Glutamatergic neuron (in vitro differentiated cells): Measurements from ENCODE around the gene PDLIM7. TPM values are rescaled to one million over a fixed set of nuclear protein-coding genes. Genes with fewer than 3 reads are reported as not detected.

Experiments used
- DNase-seq: peaks from one replicate; pipeline ENCODE4 v3.0.0; 2022
- H3K27ac Mint-ChIP-seq: one replicate; pipeline ENCODE4 v1.8.0; 2020; ENCODE audit warnings: mild to moderate bottlenecking, mixed read lengths, inconsistent platforms; ENCODE audit not compliant: unreplicated experiment
- H3K27me3 Mint-ChIP-seq: one replicate; pipeline ENCODE4 v1.8.0; 2020; ENCODE audit warnings: mild to moderate bottlenecking, moderate library complexity, mixed read lengths, inconsistent platforms; ENCODE audit not compliant: unreplicated experiment
- H3K36me3 Mint-ChIP-seq: one replicate; pipeline ENCODE4 v1.8.0; 2020; ENCODE audit warnings: mild to moderate bottlenecking, mixed read lengths, inconsistent platforms; ENCODE audit not compliant: unreplicated experiment
- H3K4me1 Mint-ChIP-seq: one replicate; pipeline ENCODE4 v1.8.0; 2020; ENCODE audit warnings: mild to moderate bottlenecking, low read depth, mixed read lengths, inconsistent platforms; ENCODE audit not compliant: unreplicated experiment
- H3K4me3 Mint-ChIP-seq: one replicate; pipeline ENCODE4 v1.8.0; 2020; ENCODE audit warnings: mild to moderate bottlenecking, mixed read lengths, inconsistent platforms; ENCODE audit not compliant: unreplicated experiment
- H3K9me3 Mint-ChIP-seq: one replicate; pipeline ENCODE4 v1.8.0; 2020; ENCODE audit warnings: mild to moderate bottlenecking, moderate library complexity, mixed read lengths, inconsistent platforms; ENCODE audit not compliant: unreplicated experiment
- CTCF ChIP-seq: fragments of 200-600 bp; sonication (generic); IDR thresholded peaks from one replicate; pipeline ENCODE4 v1.5.0; 2021; ENCODE audit not compliant: partially characterized antibody, unreplicated experiment
- total RNA-seq: library from RNA; stranded (reverse); fragmentation: NEBNext Ultra II Directional; extraction: Animal tissue kit (Norgen Biotek cat#: 25700); gene quantifications from one replicate; pipeline ENCODE4 v1.2.1, GENCODE V29; 2021; ENCODE audit not compliant: unreplicated experiment

PDLIM7 gene
- total RNA-seq, 1 donor from 2014 or later, result 430 TPM

- no peak for DNase-seq
- Mint-ChIP-seq H3K27ac (peak overlapping the region; percentile 34), H3K27me3 (peaks cover 14% of the 10 kb centered on the region), H3K36me3 (peaks cover 5% of the 10 kb centered on the region), H3K9me3 (peaks cover 8% of the 10 kb centered on the region), H3K4me3 (peak overlapping the region; percentile 40), H3K4me1 (peaks cover 20% of the 10 kb centered on the region)
- TF ChIP-seq CTCF, result no peak
Observed at GRCh38 chr5:177529247-177530203, 32.1 kb upstream of the PDLIM7 start.

GRCh38 chr5:177528631-177529030, 31.2 kb upstream of the PDLIM7 start:
- Mint-ChIP-seq H3K27ac (no peak overlapping the region), H3K36me3 (peaks cover 5% of the 10 kb centered on the region), H3K4me3 (no peak overlapping the region), H3K9me3 (peaks cover 8% of the 10 kb centered on the region), H3K27me3 (peaks cover 14% of the 10 kb centered on the region), H3K4me1 (peaks cover 20% of the 10 kb centered on the region)
- no peak for DNase-seq
- no peak for TF ChIP-seq CTCF

GRCh38 chr5:177527595-177527994, 30.2 kb upstream of the PDLIM7 start:
- Mint-ChIP-seq H3K27me3 (peaks cover 15% of the 10 kb centered on the region), H3K4me1 (peaks cover 15% of the 10 kb centered on the region), H3K4me3 (no peak overlapping the region)

GRCh38 chr5:177526791-177527190, 29.4 kb upstream of the PDLIM7 start:
- no peak for DNase-seq
- H3K4me3 Mint-ChIP-seq, result no peak overlapping the region
- H3K9me3 Mint-ChIP-seq, result peaks cover 8% of the 10 kb centered on the region
- peaks cover 2% of the 10 kb centered on the region for H3K36me3 Mint-ChIP-seq
- no peak for TF ChIP-seq CTCF
- peaks cover 13% of the 10 kb centered on the region for H3K27me3 Mint-ChIP-seq
- peaks cover 15% of the 10 kb centered on the region for H3K4me1 Mint-ChIP-seq
- no peak overlapping the region for H3K27ac Mint-ChIP-seq

More at GRCh38 chr5:177527595-177527994, 30.2 kb upstream of the PDLIM7 start:
- peaks cover 5% of the 10 kb centered on the region for H3K36me3 Mint-ChIP-seq
- H3K27ac Mint-ChIP-seq, result no peak overlapping the region
- DNase-seq, result no peak
- no peak for TF ChIP-seq CTCF
- peaks cover 8% of the 10 kb centered on the region for H3K9me3 Mint-ChIP-seq

- Mint-ChIP-seq H3K4me1 (peaks cover 15% of the 10 kb centered on the region), H3K27me3 (peaks cover 12% of the 10 kb centered on the region), H3K36me3 (no peaks in the 10 kb centered on the region)
Observed at GRCh38 chr5:177526191-177526590, 28.8 kb upstream of the PDLIM7 start.

More at GRCh38 chr5:177526191-177526590, 28.8 kb upstream of the PDLIM7 start:
- Mint-ChIP-seq H3K27ac (no peak overlapping the region), H3K4me3 (no peak overlapping the region), H3K9me3 (peaks cover 8% of the 10 kb centered on the region)
- TF ChIP-seq CTCF, result no peak
- DNase-seq, result no peak
